Amniotic epithelial cell (primary cell): ENCODE results near the gene METRNL.

Experiments used
- DNase-seq: peaks from one replicate; pipeline ENCODE4 v3.0.0-alpha.2; 2010; ENCODE audit warnings: low read depth

METRNL gene

DNA sequence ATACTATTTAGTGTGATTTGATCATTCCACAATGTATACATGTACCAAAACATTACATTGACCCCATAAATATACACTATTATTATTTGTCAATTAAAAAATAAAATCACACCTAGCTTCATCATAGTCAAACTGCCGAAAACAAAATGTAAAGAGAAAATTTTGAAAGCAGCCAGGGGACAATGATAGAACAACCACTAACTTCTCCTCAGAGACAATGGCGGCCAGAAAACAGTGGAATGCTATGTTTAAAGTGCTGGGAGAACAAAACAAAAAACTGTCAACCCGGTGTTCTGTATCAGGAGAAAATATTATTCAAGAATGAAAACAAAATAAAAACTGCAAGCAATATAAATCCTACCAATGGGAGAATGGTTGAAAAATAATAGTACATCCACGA is 63.2 kb downstream of the METRNL start:
- DNase-seq: no peak

DNA sequence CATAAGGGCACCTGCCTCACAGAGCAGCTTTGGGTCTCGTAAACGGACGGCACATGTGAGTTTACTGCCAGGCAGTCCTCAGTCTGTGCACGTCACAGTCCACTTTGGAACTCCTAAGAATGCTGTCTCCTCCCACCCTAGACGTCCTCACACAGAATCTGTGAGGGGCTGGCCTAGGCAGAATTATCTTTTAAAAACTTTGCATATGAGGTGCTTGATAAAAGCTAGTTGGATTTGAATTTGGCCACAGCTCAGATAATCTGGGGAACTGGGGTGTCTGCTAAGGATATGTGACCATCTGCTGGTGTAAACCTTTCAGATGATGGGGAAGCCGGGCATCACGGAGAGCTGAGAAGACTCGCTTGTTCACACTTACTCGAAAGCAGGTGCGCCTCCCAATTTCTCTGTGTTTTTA is 64.4 kb downstream of the METRNL start:
- DNase-seq: no peak
